Coronary artery (tissue), 2 donors: ENCODE data around the gene SNAP25.

Source experiments
- DNase-seq: peaks from one replicate; pipeline ENCODE4 v3.0.0-alpha.2; 2017; ENCODE audit warnings: low spot score
- H3K27ac ChIP-seq, 2 donors: fragments of 200-600 bp; sonication (generic); one replicate each; pipeline ENCODE4 v1.5.1; 2016 to 2019
- H3K4me3 ChIP-seq: fragments of 200-600 bp; sonication (generic); 2 replicates; pipeline ENCODE4 v1.5.1; 2016; ENCODE audit warnings: mild to moderate bottlenecking, moderate library complexity
- CTCF ChIP-seq: fragments of 200-600 bp; sonication (generic); IDR thresholded peaks from one replicate; pipeline ENCODE4 v1.5.1; 2019; ENCODE audit warnings: antibody characterized with exemption

SNAP25 gene

GRCh38 chr20:10352934-10353824 is 134.5 kb downstream of the SNAP25 start:
- no peak for DNase-seq
- Histone ChIP-seq H3K27ac (no peak overlapping the region), H3K4me3 (no peak overlapping the region)
- no peak for TF ChIP-seq CTCF

DNA sequence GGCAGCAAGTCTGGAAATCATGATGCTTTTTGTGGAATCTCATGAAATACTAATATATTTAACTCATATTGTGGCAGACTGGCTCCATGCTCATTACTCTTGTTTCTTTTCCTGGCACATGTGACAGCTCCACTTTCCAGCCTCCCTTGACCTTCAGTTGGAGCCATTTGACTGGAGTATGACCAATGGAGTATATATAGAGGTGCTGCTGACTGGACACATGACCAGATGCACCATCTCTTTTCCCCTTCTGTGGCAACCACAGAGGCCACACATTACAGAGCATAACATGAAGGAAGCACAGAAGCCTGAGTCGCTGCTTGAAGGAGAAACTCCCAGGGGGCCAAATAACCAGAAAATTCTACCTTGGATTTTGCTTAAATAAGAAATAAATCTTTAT is 138.0 kb downstream of the SNAP25 start:
- no peak overlapping the region for H3K4me3 ChIP-seq
- no peak for DNase-seq

More for the DNA sequence above, 138.0 kb downstream of the SNAP25 start:
- no peak for TF ChIP-seq CTCF
- no peak overlapping the region for H3K27ac ChIP-seq
